GM12878 (cell line): ENCODE results near the gene OXER1. TPM values are rescaled to one million over a fixed set of nuclear protein-coding genes. Genes with fewer than 3 reads are reported as not detected.

Source experiments
- ATAC-seq: fragments of 200-7000 bp; cut with Tn5 transposase; 3 replicates; pipeline ENCODE4 v1.9.1; 2020; ENCODE audit warnings: mild to moderate bottlenecking, moderate library complexity
- BruUV-seq: library from RNA; stranded (reverse); fragments of 400-500 nt; replicated peaks from 2 replicates; lab custom pipeline; 2021; lab: Mats Ljungman, UMichigan
- CTCF ChIA-PET: fragments of 300-600 bp; sonication (Branson Sonifier 250); formaldehyde crosslinking; extraction: SDS; loops from one replicate; lab custom pipeline; 2021; ENCODE audit warnings: inconsistent platforms; lab: Yijun Ruan, JAX
- POLR2A ChIA-PET: fragments of 350-600 bp; formaldehyde crosslinking; extraction: SDS; loops from one replicate; lab custom pipeline; 2021; ENCODE audit warnings: inconsistent platforms; lab: Charles Lee
- RAD21 ChIA-PET: fragments of 300-600 bp; sonication (Branson Sonifier 250); formaldehyde crosslinking; loops from one replicate; lab custom pipeline; 2023; ENCODE audit warnings: antibody characterized with exemption; ENCODE audit not compliant: unreplicated experiment; lab: Charles Lee
- SMC1A ChIA-PET: fragments of 300-600 bp; sonication (Branson Sonifier 250); formaldehyde crosslinking; loops from one replicate; lab custom pipeline; 2023; ENCODE audit not compliant: unreplicated experiment, uncharacterized antibody; lab: Charles Lee
- DNase-seq: peaks from one replicate; pipeline ENCODE4 v3.0.0-alpha.2; 2011; ENCODE audit warnings: low read depth, low spot score
- FAIRE-seq: peaks from 3 replicates; lab custom pipeline; 2011; peaks lifted over from hg19 to GRCh38; lab: Jason Lieb, UNC
- H2AFZ ChIP-seq: 2 replicates; pipeline ENCODE4 v1.6.0; 2011; ENCODE audit warnings: low read depth, low read length, control low read depth; ENCODE audit not compliant: control insufficient read depth
- H3K27ac ChIP-seq: 2 replicates; pipeline ENCODE4 v1.5.1; 2011; ENCODE audit warnings: control low read depth; ENCODE audit not compliant: control insufficient read depth, insufficient read depth
- H3K27me3 ChIP-seq, 2 experiments: replicated peaks in 1 of 2; 2 replicates each; pipeline versions ENCODE4 v1.6.0 to v1.6.1; 2011; ENCODE audit warnings: low read length in 1 of 2; ENCODE audit not compliant: control insufficient read depth in 2 of 2, insufficient read depth in 2 of 2
- H3K36me3 ChIP-seq, 2 experiments: 2 replicates each; pipeline ENCODE4 v1.5.1; 2011; ENCODE audit warnings: low read length in 1 of 2; ENCODE audit not compliant: control insufficient read depth in 2 of 2, insufficient read depth in 2 of 2
- H3K4me1 ChIP-seq: 2 replicates; pipeline ENCODE4 v1.6.1; 2011; ENCODE audit warnings: mild to moderate bottlenecking, low read length, moderate library complexity, mixed read lengths; ENCODE audit not compliant: control insufficient read depth, insufficient read depth
- H3K4me2 ChIP-seq: 2 replicates; pipeline ENCODE4 v1.6.0; 2011; ENCODE audit warnings: control low read depth; ENCODE audit not compliant: control insufficient read depth, insufficient read depth
- H3K4me3 ChIP-seq: fragments of 200-600 bp; sonication (generic); 2 replicates; pipeline ENCODE4 v1.5.1; 2016
- H3K79me2 ChIP-seq: 2 replicates; pipeline ENCODE4 v1.6.0; 2011; ENCODE audit warnings: low read length; ENCODE audit not compliant: control insufficient read depth, insufficient read depth
- H3K9ac ChIP-seq: 2 replicates; pipeline ENCODE4 v1.8.0; 2011; ENCODE audit warnings: low read length, control low read depth, mixed read lengths; ENCODE audit not compliant: control insufficient read depth, insufficient read depth
- H3K9me3 ChIP-seq: replicated peaks from 3 replicates; pipeline ENCODE4 v1.5.1; 2011; ENCODE audit warnings: mild to moderate bottlenecking, low read length; ENCODE audit not compliant: control insufficient read depth, insufficient read depth
- H4K20me1 ChIP-seq: 2 replicates; pipeline ENCODE4 v1.6.0; 2011; ENCODE audit not compliant: control insufficient read depth, insufficient read depth
- BCL11A ChIP-seq: IDR thresholded peaks from 2 replicates; pipeline ENCODE4 v1.6.1; 2011; ENCODE audit warnings: low read depth, low read length
- CBX3 ChIP-seq: fragments of 200-600 bp; sonication (generic); IDR thresholded peaks from 2 replicates; pipeline ENCODE4 v1.6.1; 2016; ENCODE audit warnings: low read depth, borderline replicate concordance
- EGR1 ChIP-seq, 2 experiments: IDR thresholded peaks; 1 replicate in 1 of 2; 2 replicates in 1 of 2; pipeline ENCODE4 v1.6.1; 2011 to 2012; ENCODE audit warnings: low read depth in 2 of 2, low read length in 2 of 2, borderline replicate concordance in 1 of 2, mild to moderate bottlenecking in 1 of 2, moderate library complexity in 1 of 2
- JUND ChIP-seq: IDR thresholded peaks from 2 replicates; pipeline ENCODE4 v1.6.1; 2012; ENCODE audit warnings: low read depth, mild to moderate bottlenecking, low read length, improper control_type of control experiment, moderate library complexity
- RCOR1 ChIP-seq: conservative IDR thresholded peaks from 2 replicates; pipeline ENCODE4 v1.6.1; 2012; ENCODE audit warnings: low read depth, low read length, improper control_type of control experiment
- RFX5 ChIP-seq: IDR thresholded peaks from 2 replicates; pipeline ENCODE4 v1.6.1; 2011; ENCODE audit warnings: low read depth, low read length, improper control_type of control experiment
- SIN3A ChIP-seq: IDR thresholded peaks from 2 replicates; pipeline ENCODE4 v1.6.1; 2012; ENCODE audit warnings: low read depth, low read length, improper control_type of control experiment
- SIX5 ChIP-seq: IDR thresholded peaks from 2 replicates; pipeline ENCODE4 v1.6.1; 2011; ENCODE audit warnings: mild to moderate bottlenecking, low read depth, low read length, moderate library complexity; ENCODE audit not compliant: severe bottlenecking
- SMAD1 ChIP-seq: fragments of 450-650 bp; IDR thresholded peaks from 2 replicates; pipeline ENCODE4 v1.6.1; 2018; ENCODE audit warnings: mild to moderate bottlenecking, low read depth; ENCODE audit not compliant: partially characterized antibody
- SMAD5 ChIP-seq: IDR thresholded peaks from 2 replicates; pipeline ENCODE4 v1.6.1; 2016; ENCODE audit warnings: antibody characterized with exemption, low read depth
- SMARCA5 ChIP-seq: fragments of 450-650 bp; IDR thresholded peaks from 2 replicates; pipeline ENCODE4 v1.6.1; 2017; ENCODE audit warnings: mild to moderate bottlenecking
- TBL1XR1 ChIP-seq: IDR thresholded peaks from 2 replicates; pipeline ENCODE4 v1.6.1; 2012; ENCODE audit warnings: low read depth, low read length, improper control_type of control experiment
- TCF3 ChIP-seq: IDR thresholded peaks from 2 replicates; pipeline ENCODE4 v1.6.1; 2012; ENCODE audit warnings: low read depth, mild to moderate bottlenecking, low read length, borderline replicate concordance; ENCODE audit not compliant: insufficient read depth
- TCF7 ChIP-seq: IDR thresholded peaks from 2 replicates; pipeline ENCODE4 v1.6.1; 2014; ENCODE audit warnings: antibody characterized with exemption, borderline replicate concordance
- YY1 ChIP-seq: IDR thresholded peaks from 2 replicates; pipeline ENCODE4 v1.6.1; 2011; ENCODE audit warnings: low read depth, mild to moderate bottlenecking, low read length
- WGBS: methylation state at CpG from one replicate; pipeline ENCODE4 v1.1.6; 2016; ENCODE audit warnings: low lambda C conversion rate; ENCODE audit not compliant: insufficient replicate concordance, insufficient coverage; ENCODE audit errors: missing lambda C conversion rate; 5-methylcytosine and 5-hydroxymethylcytosine counted together
- in situ Hi-C: fragments of 300-500 bp; cut with MboI; formaldehyde crosslinking; loops from 9 replicates; pipeline ENCODE4 v1.14.3; 2018; ENCODE audit warnings: mixed read lengths
- intact Hi-C: fragments of 100-400 bp; cut with micrococcal nuclease; formaldehyde crosslinking; loops from one replicate; pipeline ENCODE4 v1.14.2; 2022; ENCODE audit not compliant: unreplicated experiment
- polyA plus RNA-seq, 11 experiments: library from polyadenylated mRNA; depleted of rRNA in 4 of 11; unstranded in 6 of 11; stranded (reverse) in 5 of 11; fragments of >200 nt; fragmentation: Nextera tagmentation in 4 of 11; fragmentation: Illumina TruSeq in 1 of 11; extraction: Ambion mirVana in 4 of 11; extraction: Trizol in 1 of 11; gene quantifications; 1 replicate in 1 of 11; 2 replicates in 10 of 11; pipeline versions ENCODE4 v1.2.1 to v1.2.3, GENCODE V29; 2011 to 2016; ENCODE audit warnings: inconsistent platforms in 2 of 11, missing spikeins in 2 of 11, low read depth in 1 of 11
- total RNA-seq, 4 experiments: library from RNA; depleted of rRNA in 3 of 4; stranded (reverse); fragments of >200 nt in 3 of 4; fragmentation: Illumina TruSeq in 1 of 4; extraction: Trizol in 1 of 4; gene quantifications; 2 replicates each; pipeline versions ENCODE4 v1.2.1 to v1.2.3, GENCODE V29; 2013 to 2021
- TF ChIP-seq, protein P1 (sequence below): fragments of 150-350 bp; IDR thresholded peaks from 2 replicates; pipeline ENCODE4 v1.6.1; 2014; ENCODE audit warnings: mild to moderate bottlenecking, low read depth, low read length
- TF ChIP-seq, protein P2 (sequence below): fragments of 450-650 bp; formaldehyde crosslinking; IDR thresholded peaks from 2 replicates; pipeline ENCODE4 v1.4.0; 2020; ENCODE audit warnings: mild to moderate bottlenecking, moderate library complexity
- TF ChIP-seq, protein P3 (sequence below): fragments of 450-650 bp; IDR thresholded peaks from 2 replicates; pipeline ENCODE4 v1.6.1; 2017; ENCODE audit warnings: mild to moderate bottlenecking, low read depth, inconsistent platforms; ENCODE audit not compliant: poor library complexity, severe bottlenecking

OXER1 gene
- total and polyA plus RNA-seq, 10 of the 15 experiments (the other 5 are each of a cell fraction or from before 2014, with no cell fraction given), result 0.11 to 8.6 (median 3.3) TPM

DNA sequence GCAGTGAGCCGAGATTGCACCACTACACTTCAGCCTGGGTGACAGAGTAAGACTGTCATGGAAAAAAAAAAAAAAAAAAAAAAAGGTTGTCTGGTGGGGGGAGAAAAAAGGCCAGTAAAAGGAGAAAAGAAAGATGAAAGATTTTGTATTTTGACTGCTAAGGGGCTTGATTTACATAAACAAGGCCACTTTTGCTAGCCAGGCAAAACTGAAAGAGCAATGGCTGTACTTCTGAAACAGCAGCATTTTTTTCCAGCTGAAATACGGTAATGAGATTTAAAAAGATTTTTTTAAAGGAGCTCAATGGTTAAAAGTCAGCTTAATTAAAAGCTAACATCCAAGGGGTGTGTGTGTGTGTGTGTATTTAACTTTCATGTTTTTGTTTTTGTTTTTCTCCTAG, 11.3 kb upstream of the OXER1 start:
- Histone ChIP-seq H3K9ac (peak overlapping the region; percentile 34; the same call in 1 of the 2 replicates), H3K4me1 (peaks cover 5% of the 10 kb centered on the region), H4K20me1 (no peaks in the 10 kb centered on the region), H3K9me3 (peaks cover 1% of the 10 kb centered on the region; the same call in 2 of the 3 replicates), H2AFZ (peak overlapping the region; percentile 47), H3K79me2 (no peaks in the 10 kb centered on the region), H3K36me3 (no peaks in the 10 kb centered on the region), H3K4me3 (peak overlapping the region; percentile 13; the same call in 1 of the 2 replicates), H3K27me3 (no peaks in the 10 kb centered on the region), H3K27ac (peak overlapping the region; percentile 63), H3K4me2 (peak overlapping the region; percentile 55; the same call in 1 of the 2 replicates)
- in situ Hi-C loops, result no loop called here
- ATAC-seq (peak; percentile 51), DNase-seq (no peak), FAIRE-seq (peak; percentile 69)
- POLR2A ChIA-PET, result interaction anchor here (0.6 to 2.0 kb wide), 12 partner anchors 9 to 934 kb away, joined by 3 to 8 read pairs (median 4); partner anchors contain the start of gene HAAO
- CTCF ChIA-PET, result interaction anchor here (0.6 to 1.9 kb wide), 9 partner anchors 17 to 443 kb away, joined by 3 to 6 read pairs (median 4); no protein-coding TSS in a partner anchor
- intact Hi-C loops, result no loop called here
- SMC1A ChIA-PET, result interaction anchor here (0.5 to 3.4 kb wide), 17 partner anchors 9 to 207 kb away, joined by 3 to 18 read pairs (median 4); no protein-coding TSS in a partner anchor
- no TSS peak for BruUV-seq
- RAD21 ChIA-PET, result interaction anchor here (0.6 to 1.8 kb wide), 10 partner anchors 12 to 187 kb away, joined by 3 to 10 read pairs (median 4); partner anchors contain the start of gene HAAO
- 5% methylated on average over 1 of the region's 2 CpGs for WGBS
- no peak for TF ChIP-seq EGR1 (IDR thresholded peaks at IDR 0.05; ENCODE audit: borderline replicate concordance in 1 of 2, low read depth in 2 of 2, low read length in 2 of 2)
- no peak for TF ChIP-seq RCOR1
- no peak for TF ChIP-seq TCF7
- no peak for TF ChIP-seq CBX3
- TF ChIP-seq, protein P1, sequence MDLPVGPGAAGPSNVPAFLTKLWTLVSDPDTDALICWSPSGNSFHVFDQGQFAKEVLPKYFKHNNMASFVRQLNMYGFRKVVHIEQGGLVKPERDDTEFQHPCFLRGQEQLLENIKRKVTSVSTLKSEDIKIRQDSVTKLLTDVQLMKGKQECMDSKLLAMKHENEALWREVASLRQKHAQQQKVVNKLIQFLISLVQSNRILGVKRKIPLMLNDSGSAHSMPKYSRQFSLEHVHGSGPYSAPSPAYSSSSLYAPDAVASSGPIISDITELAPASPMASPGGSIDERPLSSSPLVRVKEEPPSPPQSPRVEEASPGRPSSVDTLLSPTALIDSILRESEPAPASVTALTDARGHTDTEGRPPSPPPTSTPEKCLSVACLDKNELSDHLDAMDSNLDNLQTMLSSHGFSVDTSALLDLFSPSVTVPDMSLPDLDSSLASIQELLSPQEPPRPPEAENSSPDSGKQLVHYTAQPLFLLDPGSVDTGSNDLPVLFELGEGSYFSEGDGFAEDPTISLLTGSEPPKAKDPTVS, result no peak
- no peak for TF ChIP-seq JUND
- TF ChIP-seq RFX5, result no peak
- no peak for TF ChIP-seq SMAD1
- TF ChIP-seq, protein P2, sequence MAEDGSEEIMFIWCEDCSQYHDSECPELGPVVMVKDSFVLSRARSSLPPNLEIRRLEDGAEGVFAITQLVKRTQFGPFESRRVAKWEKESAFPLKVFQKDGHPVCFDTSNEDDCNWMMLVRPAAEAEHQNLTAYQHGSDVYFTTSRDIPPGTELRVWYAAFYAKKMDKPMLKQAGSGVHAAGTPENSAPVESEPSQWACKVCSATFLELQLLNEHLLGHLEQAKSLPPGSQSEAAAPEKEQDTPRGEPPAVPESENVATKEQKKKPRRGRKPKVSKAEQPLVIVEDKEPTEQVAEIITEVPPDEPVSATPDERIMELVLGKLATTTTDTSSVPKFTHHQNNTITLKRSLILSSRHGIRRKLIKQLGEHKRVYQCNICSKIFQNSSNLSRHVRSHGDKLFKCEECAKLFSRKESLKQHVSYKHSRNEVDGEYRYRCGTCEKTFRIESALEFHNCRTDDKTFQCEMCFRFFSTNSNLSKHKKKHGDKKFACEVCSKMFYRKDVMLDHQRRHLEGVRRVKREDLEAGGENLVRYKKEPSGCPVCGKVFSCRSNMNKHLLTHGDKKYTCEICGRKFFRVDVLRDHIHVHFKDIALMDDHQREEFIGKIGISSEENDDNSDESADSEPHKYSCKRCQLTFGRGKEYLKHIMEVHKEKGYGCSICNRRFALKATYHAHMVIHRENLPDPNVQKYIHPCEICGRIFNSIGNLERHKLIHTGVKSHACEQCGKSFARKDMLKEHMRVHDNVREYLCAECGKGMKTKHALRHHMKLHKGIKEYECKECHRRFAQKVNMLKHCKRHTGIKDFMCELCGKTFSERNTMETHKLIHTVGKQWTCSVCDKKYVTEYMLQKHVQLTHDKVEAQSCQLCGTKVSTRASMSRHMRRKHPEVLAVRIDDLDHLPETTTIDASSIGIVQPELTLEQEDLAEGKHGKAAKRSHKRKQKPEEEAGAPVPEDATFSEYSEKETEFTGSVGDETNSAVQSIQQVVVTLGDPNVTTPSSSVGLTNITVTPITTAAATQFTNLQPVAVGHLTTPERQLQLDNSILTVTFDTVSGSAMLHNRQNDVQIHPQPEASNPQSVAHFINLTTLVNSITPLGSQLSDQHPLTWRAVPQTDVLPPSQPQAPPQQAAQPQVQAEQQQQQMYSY, result no peak
- TF ChIP-seq SIX5, result no peak
- TF ChIP-seq TBL1XR1, result no peak
- TF ChIP-seq, protein P3, sequence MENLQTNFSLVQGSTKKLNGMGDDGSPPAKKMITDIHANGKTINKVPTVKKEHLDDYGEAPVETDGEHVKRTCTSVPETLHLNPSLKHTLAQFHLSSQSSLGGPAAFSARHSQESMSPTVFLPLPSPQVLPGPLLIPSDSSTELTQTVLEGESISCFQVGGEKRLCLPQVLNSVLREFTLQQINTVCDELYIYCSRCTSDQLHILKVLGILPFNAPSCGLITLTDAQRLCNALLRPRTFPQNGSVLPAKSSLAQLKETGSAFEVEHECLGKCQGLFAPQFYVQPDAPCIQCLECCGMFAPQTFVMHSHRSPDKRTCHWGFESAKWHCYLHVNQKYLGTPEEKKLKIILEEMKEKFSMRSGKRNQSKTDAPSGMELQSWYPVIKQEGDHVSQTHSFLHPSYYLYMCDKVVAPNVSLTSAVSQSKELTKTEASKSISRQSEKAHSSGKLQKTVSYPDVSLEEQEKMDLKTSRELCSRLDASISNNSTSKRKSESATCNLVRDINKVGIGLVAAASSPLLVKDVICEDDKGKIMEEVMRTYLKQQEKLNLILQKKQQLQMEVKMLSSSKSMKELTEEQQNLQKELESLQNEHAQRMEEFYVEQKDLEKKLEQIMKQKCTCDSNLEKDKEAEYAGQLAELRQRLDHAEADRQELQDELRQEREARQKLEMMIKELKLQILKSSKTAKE, result peak; percentile 55
- no peak for TF ChIP-seq SMAD5
- no peak for TF ChIP-seq BCL11A
- peak; percentile 62 for TF ChIP-seq YY1
- TF ChIP-seq SIN3A, result no peak
- TF ChIP-seq TCF3, result no peak
- TF ChIP-seq SMARCA5, result no peak
